OCI-LY7 (cell line): ENCODE measurements around the gene PHLDB1. TPM values are rescaled to one million over a fixed set of nuclear protein-coding genes. Genes with fewer than 3 reads are reported as not detected.

ENCODE experiments used
- BruUV-seq: library from RNA; stranded (reverse); fragments of 400-500 nt; replicated peaks from 2 replicates; lab custom pipeline; 2021; lab: Mats Ljungman, UMichigan
- CTCF ChIA-PET: fragments of 300-600 bp; sonication (Branson Sonifier 250); formaldehyde crosslinking; loops from one replicate; lab custom pipeline; 2022; ENCODE audit warnings: antibody characterized with exemption; ENCODE audit not compliant: unreplicated experiment; lab: Charles Lee
- POLR2A ChIA-PET: fragments of 300-600 bp; sonication (Branson Sonifier 250); formaldehyde crosslinking; loops from one replicate; lab custom pipeline; 2022; ENCODE audit warnings: antibody characterized with exemption; lab: Charles Lee
- DNase-seq: peaks from one replicate; pipeline ENCODE4 v3.0.0-alpha.2; 2015; ENCODE audit warnings: low spot score
- H2AFZ ChIP-seq: fragments of 200-600 bp; sonication (generic), shearing (Covaris generic); 2 replicates; pipeline ENCODE4 v1.6.1; 2014; ENCODE audit warnings: mild to moderate bottlenecking, antibody characterized with exemption, low read length, moderate library complexity
- H3K27ac ChIP-seq: fragments of 200-600 bp; sonication (generic); 2 replicates; pipeline ENCODE4 v1.5.1; 2014; ENCODE audit warnings: mixed run types, low read depth, mild to moderate bottlenecking, moderate library complexity, low read length, inconsistent platforms; ENCODE audit not compliant: poor library complexity, severe bottlenecking
- H3K36me3 ChIP-seq: fragments of 200-600 bp; sonication (generic); 2 replicates; pipeline ENCODE4 v1.6.1; 2014; ENCODE audit warnings: mild to moderate bottlenecking, antibody characterized with exemption, low read length, moderate library complexity, mixed read lengths; ENCODE audit not compliant: insufficient read depth
- H3K4me1 ChIP-seq: fragments of 200-600 bp; sonication (generic); 2 replicates; pipeline ENCODE4 v1.5.1; 2014; ENCODE audit warnings: mild to moderate bottlenecking, low read length; ENCODE audit not compliant: insufficient read depth, poor library complexity, severe bottlenecking
- H3K4me2 ChIP-seq: fragments of 200-600 bp; sonication (generic); 2 replicates; pipeline ENCODE4 v1.6.1; 2014; ENCODE audit warnings: mild to moderate bottlenecking, low read length
- H3K4me3 ChIP-seq: fragments of 200-600 bp; sonication (generic); 2 replicates; pipeline ENCODE4 v1.5.1; 2014; ENCODE audit warnings: mild to moderate bottlenecking, low read depth, low read length; ENCODE audit not compliant: poor library complexity, severe bottlenecking
- H3K79me2 ChIP-seq: fragments of 200-600 bp; sonication (generic); 2 replicates; pipeline ENCODE4 v1.6.1; 2016; ENCODE audit warnings: low read depth, mild to moderate bottlenecking, low read length, moderate library complexity, mixed read lengths; ENCODE audit not compliant: insufficient read depth
- H3K9me2 ChIP-seq: fragments of 200-600 bp; sonication (generic); 2 replicates; pipeline ENCODE4 v1.6.1; 2016; ENCODE audit warnings: mild to moderate bottlenecking, low read length, mixed read lengths; ENCODE audit not compliant: insufficient read depth
- H3K9me3 ChIP-seq: fragments of 200-600 bp; sonication (generic); 2 replicates; pipeline ENCODE4 v1.6.1; 2014; ENCODE audit warnings: mild to moderate bottlenecking, mixed run types, low read length, mixed read lengths
- H4K20me1 ChIP-seq: fragments of 200-600 bp; sonication (generic); 2 replicates; pipeline ENCODE4 v1.6.1; 2014; ENCODE audit warnings: mild to moderate bottlenecking, antibody characterized with exemption, low read length, moderate library complexity, mixed read lengths; ENCODE audit not compliant: insufficient read depth
- EZH2phosphoT487 ChIP-seq: fragments of 200-600 bp; sonication (generic); IDR thresholded peaks from 2 replicates; pipeline ENCODE4 v1.6.1; 2018; ENCODE audit warnings: low read depth, borderline replicate concordance, mild to moderate bottlenecking, mixed run types, antibody characterized with exemption, low read length, moderate library complexity, mixed read lengths
- intact Hi-C: fragments of 100-400 bp; cut with micrococcal nuclease; formaldehyde crosslinking; loops from one replicate; pipeline ENCODE4 v1.10.0; 2022; ENCODE audit not compliant: unreplicated experiment
- total RNA-seq, 2 experiments: library from RNA; depleted of rRNA in 1 of 2; stranded (reverse); fragments of >200 nt in 1 of 2; shearing (Covaris generic) in 1 of 2; gene quantifications; 2 replicates each; pipeline ENCODE4 v1.2.3, GENCODE V29; 2014 to 2022
- TF ChIP-seq, protein P1 (sequence below): fragments of 200-600 bp; sonication (generic); conservative IDR thresholded peaks from 2 replicates; pipeline ENCODE4 v1.5.1; 2014; ENCODE audit warnings: mild to moderate bottlenecking, antibody characterized with exemption, low read length, moderate library complexity, mixed read lengths

The PHLDB1 gene
- total RNA-seq, 2 experiments from 2014 or later, result 0.19 TPM; not detected in 1

DNA sequence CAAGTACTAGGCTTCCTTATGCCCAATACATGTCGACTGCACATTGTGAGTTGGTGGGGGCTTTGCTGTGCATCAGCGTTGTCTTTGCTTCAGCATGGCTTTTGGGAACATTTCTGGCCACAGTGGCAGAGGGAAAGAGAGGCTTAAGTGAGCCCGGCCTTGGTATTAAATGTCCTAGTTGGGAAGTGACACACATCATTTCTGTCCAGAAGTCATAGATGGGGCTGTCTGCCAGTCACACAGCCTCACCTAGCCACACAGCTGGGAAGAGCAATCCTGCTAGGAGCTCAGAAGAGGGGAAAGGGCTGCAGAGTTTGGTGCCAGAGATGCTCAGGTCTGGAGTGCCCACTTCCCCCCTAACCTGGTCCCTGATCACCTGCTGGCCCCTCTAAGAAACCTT lies 44.4 kb downstream of the PHLDB1 start:
- CTCF ChIA-PET, result no interaction called here
- no peaks in the 10 kb centered on the region for H3K9me3 ChIP-seq
- H3K4me3 ChIP-seq, result no peak overlapping the region
- no TSS peak for BruUV-seq
- H3K27ac ChIP-seq, result no peak overlapping the region
- intact Hi-C loops, result no loop called here
- no peak for DNase-seq
- no peaks in the 10 kb centered on the region for H4K20me1 ChIP-seq
- TF ChIP-seq, protein P1, sequence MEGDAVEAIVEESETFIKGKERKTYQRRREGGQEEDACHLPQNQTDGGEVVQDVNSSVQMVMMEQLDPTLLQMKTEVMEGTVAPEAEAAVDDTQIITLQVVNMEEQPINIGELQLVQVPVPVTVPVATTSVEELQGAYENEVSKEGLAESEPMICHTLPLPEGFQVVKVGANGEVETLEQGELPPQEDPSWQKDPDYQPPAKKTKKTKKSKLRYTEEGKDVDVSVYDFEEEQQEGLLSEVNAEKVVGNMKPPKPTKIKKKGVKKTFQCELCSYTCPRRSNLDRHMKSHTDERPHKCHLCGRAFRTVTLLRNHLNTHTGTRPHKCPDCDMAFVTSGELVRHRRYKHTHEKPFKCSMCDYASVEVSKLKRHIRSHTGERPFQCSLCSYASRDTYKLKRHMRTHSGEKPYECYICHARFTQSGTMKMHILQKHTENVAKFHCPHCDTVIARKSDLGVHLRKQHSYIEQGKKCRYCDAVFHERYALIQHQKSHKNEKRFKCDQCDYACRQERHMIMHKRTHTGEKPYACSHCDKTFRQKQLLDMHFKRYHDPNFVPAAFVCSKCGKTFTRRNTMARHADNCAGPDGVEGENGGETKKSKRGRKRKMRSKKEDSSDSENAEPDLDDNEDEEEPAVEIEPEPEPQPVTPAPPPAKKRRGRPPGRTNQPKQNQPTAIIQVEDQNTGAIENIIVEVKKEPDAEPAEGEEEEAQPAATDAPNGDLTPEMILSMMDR, result no peak
- no peak for TF ChIP-seq EZH2phosphoT487
- H3K36me3 ChIP-seq, result no peaks in the 10 kb centered on the region
- no peaks in the 10 kb centered on the region for H3K4me1 ChIP-seq
- H2AFZ ChIP-seq, result no peak overlapping the region
- H3K9me2 ChIP-seq, result no peaks in the 10 kb centered on the region
- no peaks in the 10 kb centered on the region for H3K79me2 ChIP-seq
- no peak overlapping the region for H3K4me2 ChIP-seq
- POLR2A ChIA-PET, result no interaction called here

DNA sequence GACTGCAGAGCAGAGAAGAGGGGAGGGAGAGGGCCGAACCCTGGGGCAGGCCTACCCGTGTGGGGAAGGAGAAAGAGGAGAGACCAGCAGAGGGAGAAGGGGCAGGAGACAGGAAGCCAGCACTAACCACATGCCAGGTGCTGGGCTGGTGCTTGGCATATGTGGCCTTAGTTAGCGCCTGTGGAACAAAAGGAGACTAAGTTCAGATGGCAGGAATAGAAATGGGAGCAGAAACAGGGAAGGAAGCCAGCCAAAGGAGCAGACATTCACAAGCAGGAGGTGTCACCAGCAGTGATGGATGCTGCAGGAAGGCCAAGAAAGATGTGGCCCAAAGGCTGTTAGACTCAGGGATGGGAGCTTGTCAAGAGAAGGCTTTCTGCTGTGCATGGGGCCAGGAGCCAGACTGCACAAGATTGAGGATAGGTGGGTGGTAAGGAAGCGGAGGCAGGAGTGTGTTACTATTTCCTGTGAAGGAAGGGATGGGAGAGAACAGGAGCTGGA lies 45.3 kb downstream of the PHLDB1 start:
- H3K36me3 ChIP-seq, result no peaks in the 10 kb centered on the region
- DNase-seq, result no peak
- ChIA-PET CTCF (no interaction called here), POLR2A (interaction anchor here (0.6 kb wide), 1 partner anchor 60 kb away, joined by 3 read pairs; no protein-coding TSS in a partner anchor)
- no peaks in the 10 kb centered on the region for H3K79me2 ChIP-seq
- H3K4me2 ChIP-seq, result no peak overlapping the region
- H3K4me1 ChIP-seq, result no peaks in the 10 kb centered on the region
- H3K9me3 ChIP-seq, result no peaks in the 10 kb centered on the region
- no peaks in the 10 kb centered on the region for H3K9me2 ChIP-seq
- no peaks in the 10 kb centered on the region for H4K20me1 ChIP-seq
- intact Hi-C loops, result no loop called here
- no peak overlapping the region for H3K27ac ChIP-seq
- BruUV-seq, result no TSS peak
- no peak overlapping the region for H2AFZ ChIP-seq
- H3K4me3 ChIP-seq, result no peak overlapping the region
- TF ChIP-seq, protein P1, result no peak
- TF ChIP-seq EZH2phosphoT487, result no peak

DNA sequence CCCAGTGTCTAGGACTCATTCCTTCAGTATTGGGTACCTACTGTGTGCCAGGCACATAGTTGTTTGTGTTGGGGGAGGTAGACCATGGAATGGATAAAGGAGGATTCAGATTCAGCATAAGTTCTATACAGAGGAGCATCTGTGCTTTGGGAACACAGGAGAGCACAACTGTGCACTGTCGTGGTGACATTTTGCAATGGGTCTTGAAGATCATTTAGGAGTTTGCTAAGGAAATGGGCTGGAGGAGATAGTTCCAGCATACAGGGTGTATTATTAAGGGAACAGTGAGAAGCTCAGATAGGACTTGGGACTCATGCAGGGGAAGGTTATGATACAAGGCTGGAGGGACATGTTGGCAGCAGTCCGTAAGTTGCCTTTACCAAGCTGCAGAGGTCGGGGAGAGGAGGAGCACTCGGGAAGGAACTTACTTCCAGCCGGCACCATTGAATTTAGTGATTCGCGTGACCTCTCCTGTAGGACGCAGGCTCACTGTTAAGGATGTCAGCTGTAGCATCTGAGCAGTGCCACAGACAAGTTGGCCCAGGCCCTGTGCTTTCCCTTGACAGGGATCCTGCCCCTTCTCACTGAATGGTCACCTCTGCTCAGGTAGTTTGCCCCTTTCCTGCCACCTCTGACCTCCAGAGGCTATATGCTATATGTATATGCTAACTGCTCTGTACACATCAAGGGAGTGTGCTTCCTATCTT lies 46.4 kb downstream of the PHLDB1 start:
- Histone ChIP-seq H3K27ac (no peak overlapping the region), H4K20me1 (no peaks in the 10 kb centered on the region), H3K36me3 (no peaks in the 10 kb centered on the region), H3K9me3 (no peaks in the 10 kb centered on the region), H3K4me3 (no peak overlapping the region), H3K9me2 (no peaks in the 10 kb centered on the region), H3K79me2 (no peaks in the 10 kb centered on the region), H3K4me2 (no peak overlapping the region), H3K4me1 (no peaks in the 10 kb centered on the region), H2AFZ (no peak overlapping the region)
- no peak for DNase-seq
- TF ChIP-seq, protein P1, result no peak
- TF ChIP-seq EZH2phosphoT487, result no peak
- intact Hi-C loops, result no loop called here
- no TSS peak for BruUV-seq
- ChIA-PET CTCF (no interaction called here), POLR2A (no interaction called here)
